Measurements from ENCODE around the gene CLCNKA.

The CLCNKA gene

GRCh38 chr1:16076865-16077238, 55.0 kb downstream of the CLCNKA start:
- no peak overlapping the region for H3K4me2 ChIP-seq (ENCODE audit: low read length)
- no peaks in the 10 kb centered on the region for H3F3A ChIP-seq (ENCODE audit: insufficient read depth, low read length)
- H3K79me2 ChIP-seq (ENCODE audit: insufficient read depth, low read length) = no peaks in the 10 kb centered on the region
- peaks cover 5% of the 10 kb centered on the region; the same call in 1 of the 2 replicates for H3K27me3 ChIP-seq (ENCODE audit: insufficient read depth, low read length)
- H3K4me3 ChIP-seq (ENCODE audit: low read depth, low read length, poor library complexity, severe bottlenecking) = no peak overlapping the region
- H3K27ac ChIP-seq (ENCODE audit: low read depth, low read length, poor library complexity, severe bottlenecking) = no peak overlapping the region
- TF ChIP-seq CTCF (IDR thresholded peaks at IDR 0.05; ENCODE audit: low read length) (no peak), EZH2 (IDR thresholded peaks at IDR 0.05; ENCODE audit: borderline replicate concordance, low read length) (no peak)
- no peaks in the 10 kb centered on the region for H3K9me2 ChIP-seq (ENCODE audit: low read depth, low read length)
- H3K9ac ChIP-seq (ENCODE audit: low read length) = no peak overlapping the region
- peaks cover 22% of the 10 kb centered on the region for H3K4me1 ChIP-seq (ENCODE audit: insufficient read depth, low read length, severe bottlenecking)
- no peak overlapping the region for H2AFZ ChIP-seq (ENCODE audit: low read length)
- no peaks in the 10 kb centered on the region for H4K20me1 ChIP-seq (ENCODE audit: insufficient read depth, low read length)
- no peaks in the 10 kb centered on the region for H3K9me3 ChIP-seq (ENCODE audit: low read length)
- H3K36me3 ChIP-seq (ENCODE audit: insufficient read depth, low read length) = no peaks in the 10 kb centered on the region

DNA sequence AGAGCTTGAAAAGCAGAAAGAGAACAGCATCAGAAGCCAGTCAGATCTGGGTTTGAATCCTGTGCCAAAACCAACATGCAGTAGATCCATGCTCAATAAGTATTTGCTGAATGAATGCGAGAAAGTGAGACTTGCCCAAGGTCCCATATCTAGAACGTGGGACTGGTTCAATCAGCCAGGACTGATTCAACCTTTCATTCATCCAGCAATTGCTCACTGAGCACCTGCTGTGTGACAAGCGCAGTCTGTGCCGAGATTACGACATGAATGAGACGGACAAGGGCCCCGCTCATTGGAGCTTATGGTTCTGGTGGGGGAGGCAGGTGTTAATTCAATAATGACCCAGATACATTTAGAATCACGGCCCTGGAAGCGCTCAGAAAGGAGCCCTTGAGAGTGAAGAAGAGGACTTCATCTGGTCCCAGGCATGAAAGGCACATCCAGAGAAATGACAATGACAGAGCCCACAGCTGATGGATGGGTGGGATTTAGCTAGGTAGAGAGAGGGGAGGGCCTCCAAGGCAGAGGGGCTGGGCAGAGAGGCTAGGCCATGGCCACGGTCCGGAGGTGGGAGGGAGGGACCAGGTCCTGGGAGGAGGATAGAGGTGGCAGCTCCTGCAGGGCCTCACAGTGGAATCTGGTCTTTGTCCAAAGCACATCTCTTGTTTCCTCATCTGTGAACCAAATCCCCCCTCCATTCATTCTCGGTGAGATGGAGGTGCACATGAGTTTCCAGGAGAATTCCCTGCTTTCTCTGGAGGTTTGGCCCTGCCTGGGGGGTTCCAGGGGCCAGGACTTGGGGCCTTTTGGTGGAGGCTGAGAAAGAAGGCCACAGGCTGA, 55.8 kb downstream of the CLCNKA start:
- no peaks in the 10 kb centered on the region for H3F3A ChIP-seq (ENCODE audit: insufficient read depth, low read length)
- H3K4me3 ChIP-seq (ENCODE audit: low read depth, low read length, poor library complexity, severe bottlenecking) = no peak overlapping the region
- H3K36me3 ChIP-seq (ENCODE audit: insufficient read depth, low read length) = no peaks in the 10 kb centered on the region
- no peaks in the 10 kb centered on the region for H3K9me3 ChIP-seq (ENCODE audit: low read length)
- no peak overlapping the region for H3K4me2 ChIP-seq (ENCODE audit: low read length)
- no peak overlapping the region for H3K9ac ChIP-seq (ENCODE audit: low read length)
- TF ChIP-seq CTCF (IDR thresholded peaks at IDR 0.05; ENCODE audit: low read length) (no peak), EZH2 (IDR thresholded peaks at IDR 0.05; ENCODE audit: borderline replicate concordance, low read length) (no peak)
- no peaks in the 10 kb centered on the region for H3K79me2 ChIP-seq (ENCODE audit: insufficient read depth, low read length)
- H2AFZ ChIP-seq (ENCODE audit: low read length) = no peak overlapping the region
- peaks cover 22% of the 10 kb centered on the region for H3K4me1 ChIP-seq (ENCODE audit: insufficient read depth, low read length, severe bottlenecking)
- H3K27me3 ChIP-seq (ENCODE audit: insufficient read depth, low read length) = no peaks in the 10 kb centered on the region; the same call in 1 of the 2 replicates
- no peaks in the 10 kb centered on the region for H4K20me1 ChIP-seq (ENCODE audit: insufficient read depth, low read length)
- H3K27ac ChIP-seq (ENCODE audit: low read depth, low read length, poor library complexity, severe bottlenecking) = no peak overlapping the region
- no peaks in the 10 kb centered on the region for H3K9me2 ChIP-seq (ENCODE audit: low read depth, low read length)

DNA sequence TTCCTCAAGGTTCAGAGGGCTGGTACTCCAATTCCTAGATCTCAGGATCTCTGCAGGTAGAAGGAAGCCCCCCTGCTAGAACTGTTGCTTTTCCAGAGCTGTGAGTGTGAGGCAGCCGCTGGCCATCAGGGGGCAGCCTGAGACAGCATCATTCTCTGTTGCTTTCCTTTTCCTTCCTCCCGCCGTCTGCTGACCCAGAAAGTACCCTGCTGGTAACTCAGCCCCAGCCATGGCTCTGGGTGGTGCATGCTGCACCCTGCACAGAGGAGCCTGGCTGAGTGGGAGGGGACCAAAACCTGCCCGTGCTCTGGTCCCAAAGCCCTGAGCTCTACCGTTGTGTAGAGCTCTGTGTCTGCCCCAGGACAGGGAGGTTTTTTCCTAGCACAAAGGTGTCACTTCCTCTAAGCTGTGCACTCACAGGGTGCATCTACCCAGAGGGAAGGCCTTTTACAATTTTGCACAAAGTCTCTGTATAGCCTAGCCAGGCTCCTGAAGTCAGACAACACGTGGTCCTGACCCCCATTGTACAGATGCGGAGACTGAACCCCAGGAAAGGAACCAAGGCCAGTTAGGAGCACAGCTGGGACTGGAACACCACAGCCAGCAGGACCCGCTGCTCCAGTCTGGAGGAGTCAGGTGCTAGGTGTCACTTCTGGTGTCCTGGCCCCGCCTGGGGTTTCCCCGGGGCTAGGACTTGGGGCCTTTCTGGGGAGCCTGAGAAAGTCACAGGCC, 57.3 kb downstream of the CLCNKA start:
- peaks cover 11% of the 10 kb centered on the region for H3K4me1 ChIP-seq (ENCODE audit: insufficient read depth, low read length, severe bottlenecking)
- H3K4me3 ChIP-seq (ENCODE audit: low read depth, low read length, poor library complexity, severe bottlenecking) = no peak overlapping the region
- H3K9me3 ChIP-seq (ENCODE audit: low read length) = no peaks in the 10 kb centered on the region
- peaks cover 3% of the 10 kb centered on the region; the same call in 1 of the 2 replicates for H3K27me3 ChIP-seq (ENCODE audit: insufficient read depth, low read length)
- no peaks in the 10 kb centered on the region for H3F3A ChIP-seq (ENCODE audit: insufficient read depth, low read length)
- peak overlapping the region; percentile 37; the same call in 1 of the 2 replicates for H3K4me2 ChIP-seq (ENCODE audit: low read length)
- H3K27ac ChIP-seq (ENCODE audit: low read depth, low read length, poor library complexity, severe bottlenecking) = no peak overlapping the region
- no peaks in the 10 kb centered on the region for H3K9me2 ChIP-seq (ENCODE audit: low read depth, low read length)
- no peaks in the 10 kb centered on the region for H3K79me2 ChIP-seq (ENCODE audit: insufficient read depth, low read length)
- no peaks in the 10 kb centered on the region for H3K36me3 ChIP-seq (ENCODE audit: insufficient read depth, low read length)
- TF ChIP-seq EZH2 (IDR thresholded peaks at IDR 0.05; ENCODE audit: borderline replicate concordance, low read length) (no peak), CTCF (IDR thresholded peaks at IDR 0.05; ENCODE audit: low read length) (peak; percentile 90)
- no peak overlapping the region for H3K9ac ChIP-seq (ENCODE audit: low read length)
- H2AFZ ChIP-seq (ENCODE audit: low read length) = no peak overlapping the region
- no peaks in the 10 kb centered on the region for H4K20me1 ChIP-seq (ENCODE audit: insufficient read depth, low read length)

Measured in OCI-LY1 (cell line).